HG02571 (cell line): ENCODE measurements around the gene MCM7.

Experiments used
- ATAC-seq: cut with Tn5 transposase; IDR thresholded peaks from one replicate; pipeline ENCODE4 v1.9.1; 2021; ENCODE audit warnings: mild to moderate bottlenecking, moderate library complexity; ENCODE audit not compliant: unreplicated experiment

MCM7 gene

GRCh38 chr7:100075418-100075817 lies 25.8 kb downstream of the MCM7 start:
- ATAC-seq, result no peak

- no peak for ATAC-seq
These were observed 26.4 kb downstream of the MCM7 start for GRCh38 chr7:100074841-100075240.

- ATAC-seq, result no peak
These were observed 28.7 kb downstream of the MCM7 start for GRCh38 chr7:100072462-100072861.

DNA sequence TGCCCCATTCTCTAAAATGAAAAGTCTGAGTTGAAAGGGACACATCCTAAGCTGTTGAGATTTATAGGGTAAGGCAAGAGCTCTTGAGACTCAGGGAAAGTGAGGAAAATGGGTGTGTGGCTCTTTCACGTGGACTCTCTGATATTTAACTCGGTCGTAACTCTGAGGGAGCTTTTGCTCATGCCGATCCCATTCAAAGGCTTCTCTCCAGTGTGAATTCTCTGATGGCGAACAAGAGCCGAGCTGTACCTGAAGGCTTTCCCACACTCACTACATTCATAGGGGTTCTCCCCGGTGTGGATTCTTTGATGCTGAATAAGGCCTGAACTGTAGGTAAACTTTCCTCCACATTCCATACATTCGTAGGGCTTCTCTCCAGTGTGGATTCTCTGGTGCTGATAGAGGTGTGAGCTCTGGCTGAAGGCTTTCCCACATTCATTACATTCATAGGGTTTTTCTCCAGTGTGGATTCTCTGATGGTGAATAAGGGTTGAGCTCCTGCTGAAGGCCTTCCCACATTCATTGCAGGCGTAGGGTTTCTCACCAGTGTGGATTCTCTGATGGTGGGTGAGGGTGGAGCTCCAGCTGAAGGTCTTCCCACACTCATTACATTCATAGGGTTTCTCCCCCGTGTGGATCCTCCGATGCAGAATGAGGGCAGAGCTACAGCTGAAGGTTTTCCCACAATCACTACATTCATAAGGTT lies 30.0 kb downstream of the MCM7 start:
- ATAC-seq, result no peak

- no peak for ATAC-seq
These were observed 31.2 kb downstream of the MCM7 start for GRCh38 chr7:100069991-100070390.

GRCh38 chr7:100066953-100067352 lies 34.2 kb downstream of the MCM7 start:
- no peak for ATAC-seq

DNA sequence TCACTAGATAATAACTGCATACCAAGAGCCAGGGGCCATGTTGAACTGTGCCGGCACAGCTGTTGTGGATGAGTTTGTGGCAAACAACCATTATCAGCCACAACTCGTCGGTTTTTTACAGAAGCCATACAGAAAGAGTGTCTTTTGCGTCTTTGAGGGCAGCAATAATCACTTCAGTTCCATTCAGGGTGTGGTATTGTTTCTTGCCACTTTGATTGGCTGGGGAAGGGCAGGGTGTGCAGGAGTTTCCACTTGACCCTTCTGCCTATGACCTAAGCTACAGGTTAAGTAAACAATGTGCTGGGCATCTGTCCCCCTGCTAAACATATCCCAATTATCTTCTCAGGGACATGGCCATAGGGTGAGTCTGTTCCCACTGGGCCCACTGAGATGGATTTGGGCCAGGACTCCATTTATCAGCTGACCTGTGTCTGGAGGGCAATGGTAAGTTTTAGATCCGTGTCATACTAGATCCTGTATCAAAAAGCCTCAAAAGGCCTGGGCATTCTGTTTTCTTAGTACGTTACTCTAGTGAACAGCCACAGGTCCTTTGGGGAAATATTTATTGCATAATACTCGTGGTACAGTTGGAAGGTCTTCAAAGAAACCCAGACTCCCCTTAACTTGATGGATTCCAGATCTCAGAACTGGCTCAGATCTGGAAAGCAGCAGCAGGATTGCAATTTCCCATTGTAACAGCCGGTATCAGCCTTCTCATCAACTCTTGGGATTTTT lies 35.6 kb downstream of the MCM7 start:
- ATAC-seq, result no peak

DNA sequence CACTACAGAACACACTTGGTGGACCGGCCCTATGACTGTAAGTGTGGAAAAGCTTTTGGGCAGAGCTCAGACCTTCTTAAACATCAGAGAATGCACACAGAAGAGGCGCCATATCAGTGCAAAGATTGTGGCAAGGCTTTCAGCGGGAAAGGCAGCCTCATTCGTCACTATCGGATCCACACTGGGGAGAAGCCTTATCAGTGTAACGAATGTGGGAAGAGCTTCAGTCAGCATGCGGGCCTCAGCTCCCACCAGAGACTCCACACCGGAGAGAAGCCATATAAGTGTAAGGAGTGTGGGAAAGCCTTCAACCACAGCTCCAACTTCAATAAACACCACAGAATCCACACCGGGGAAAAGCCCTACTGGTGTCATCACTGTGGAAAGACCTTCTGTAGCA lies 37.0 kb downstream of the MCM7 start:
- ATAC-seq, result no peak

GRCh38 chr7:100063376-100063775 lies 37.8 kb downstream of the MCM7 start:
- ATAC-seq, result no peak

GRCh38 chr7:100061518-100062193 lies 39.5 kb downstream of the MCM7 start:
- no peak for ATAC-seq

- no peak for ATAC-seq
These were observed 41.9 kb downstream of the MCM7 start for GRCh38 chr7:100059251-100059739.

- ATAC-seq, result no peak
These were observed 44.2 kb downstream of the MCM7 start for GRCh38 chr7:100057006-100057405.

GRCh38 chr7:100053215-100053614 lies 48.0 kb downstream of the MCM7 start:
- ATAC-seq, result no peak

- no peak for ATAC-seq
These were observed 49.6 kb downstream of the MCM7 start for GRCh38 chr7:100051611-100052010.

DNA sequence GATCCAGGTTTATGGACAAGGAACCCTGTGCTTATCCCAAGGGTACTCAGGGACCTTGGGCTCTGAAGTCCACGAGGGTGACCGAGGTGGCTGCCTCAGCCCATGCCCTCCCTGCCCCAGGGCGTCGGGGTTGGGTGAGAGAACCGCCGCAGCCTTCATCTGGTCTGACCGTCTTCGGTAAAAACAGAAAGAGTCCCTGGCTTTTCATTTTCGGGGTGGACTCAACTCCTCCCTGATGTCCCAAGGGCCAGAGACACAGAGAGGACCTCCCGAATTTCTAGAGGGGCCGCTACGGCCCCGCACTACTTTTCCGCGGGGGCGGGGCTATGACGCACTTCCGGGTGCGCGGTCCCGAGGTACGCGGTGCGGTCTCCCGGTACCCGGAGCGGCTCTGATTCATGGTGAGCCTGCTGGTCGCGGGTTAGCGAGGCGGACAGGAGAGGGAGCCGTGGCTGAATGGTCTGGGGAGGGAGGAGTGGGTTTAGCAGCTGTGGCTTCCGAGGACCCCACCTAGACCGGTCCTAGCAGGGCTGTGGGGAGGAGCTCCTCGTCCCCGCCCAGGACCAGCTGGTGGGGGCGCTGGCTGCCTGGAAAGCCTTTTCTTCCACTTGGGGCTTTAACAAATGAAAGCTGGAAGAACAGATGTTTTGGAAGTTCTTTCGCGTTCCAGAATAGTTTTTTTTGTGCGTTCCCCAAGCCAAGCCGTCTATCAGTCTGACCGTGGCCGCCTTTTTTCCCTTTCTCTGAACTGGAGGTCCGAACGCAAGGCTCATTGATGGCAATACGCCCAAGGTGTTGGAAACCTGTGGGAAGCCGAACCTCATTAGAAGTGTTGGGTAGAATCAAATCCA lies 51.5 kb downstream of the MCM7 start, which contains the start of gene ZSCAN21:
Gene ZSCAN21, plus strand, starts transcription at position 334 of the 851 bp plus-strand sequence. CDS start 7,233 bp downstream, outside the sequence.
- peak; percentile 73 for ATAC-seq

DNA sequence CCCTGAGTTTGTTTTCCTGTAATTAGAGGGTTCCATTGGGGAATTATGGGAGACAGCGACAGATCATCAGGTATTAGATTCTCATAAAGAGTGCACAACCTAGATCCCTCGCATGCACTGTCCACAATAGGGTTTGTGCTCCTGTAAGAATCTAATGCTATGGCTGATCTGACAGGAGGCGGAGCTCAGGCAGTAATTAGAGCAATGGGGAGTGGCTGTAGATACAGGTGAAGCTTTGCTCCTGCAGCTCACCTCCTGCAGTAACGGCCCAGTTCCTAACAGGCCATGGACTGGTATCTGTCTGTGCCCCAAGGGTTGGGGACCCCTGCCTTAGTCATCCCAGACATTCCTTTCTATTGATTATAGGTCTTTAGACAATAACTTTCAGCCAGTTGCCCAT lies 52.5 kb downstream of the MCM7 start:
- no peak for ATAC-seq

DNA sequence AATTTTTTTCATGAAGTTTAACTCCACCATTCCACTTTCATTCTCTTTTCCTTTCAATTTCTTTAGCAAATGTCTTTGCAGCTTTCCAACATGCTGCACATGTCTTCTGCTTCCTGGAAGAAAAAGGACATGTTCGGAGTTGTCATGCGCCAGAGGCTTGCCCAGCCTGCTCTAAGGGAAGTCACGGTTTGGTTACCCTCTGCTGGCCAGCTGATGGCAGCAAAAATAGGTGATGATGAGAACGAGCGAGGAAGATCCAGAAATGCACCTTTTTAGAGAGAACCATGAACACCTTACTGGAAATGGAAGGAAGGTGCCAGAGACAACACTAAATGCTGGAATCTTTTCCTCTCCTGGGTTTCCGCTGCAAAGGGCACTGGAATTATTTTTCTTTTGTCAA lies 56.5 kb downstream of the MCM7 start:
- ATAC-seq, result no peak
